ENCODE results near the gene C3orf52.

DNA sequence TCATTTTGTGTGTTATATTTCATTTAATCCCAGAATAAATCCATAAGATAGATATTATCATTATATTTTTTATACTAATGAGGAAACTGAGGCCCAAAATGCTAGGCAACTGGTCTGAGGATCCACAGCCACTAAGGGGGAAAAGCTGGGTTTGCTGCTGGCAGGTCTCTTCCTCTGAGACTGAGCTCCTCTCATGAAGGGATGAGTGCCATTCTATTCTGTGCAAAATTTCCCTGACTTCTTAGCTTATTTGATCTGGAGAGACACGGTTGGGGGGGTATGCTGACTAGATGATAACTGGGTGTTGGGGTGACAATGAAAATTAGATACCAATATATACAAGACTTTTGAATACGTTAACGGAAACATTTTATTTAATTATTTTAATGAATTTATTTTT lies 44.9 kb downstream of the C3orf52 start:
- TF ChIP-seq, protein P1, sequence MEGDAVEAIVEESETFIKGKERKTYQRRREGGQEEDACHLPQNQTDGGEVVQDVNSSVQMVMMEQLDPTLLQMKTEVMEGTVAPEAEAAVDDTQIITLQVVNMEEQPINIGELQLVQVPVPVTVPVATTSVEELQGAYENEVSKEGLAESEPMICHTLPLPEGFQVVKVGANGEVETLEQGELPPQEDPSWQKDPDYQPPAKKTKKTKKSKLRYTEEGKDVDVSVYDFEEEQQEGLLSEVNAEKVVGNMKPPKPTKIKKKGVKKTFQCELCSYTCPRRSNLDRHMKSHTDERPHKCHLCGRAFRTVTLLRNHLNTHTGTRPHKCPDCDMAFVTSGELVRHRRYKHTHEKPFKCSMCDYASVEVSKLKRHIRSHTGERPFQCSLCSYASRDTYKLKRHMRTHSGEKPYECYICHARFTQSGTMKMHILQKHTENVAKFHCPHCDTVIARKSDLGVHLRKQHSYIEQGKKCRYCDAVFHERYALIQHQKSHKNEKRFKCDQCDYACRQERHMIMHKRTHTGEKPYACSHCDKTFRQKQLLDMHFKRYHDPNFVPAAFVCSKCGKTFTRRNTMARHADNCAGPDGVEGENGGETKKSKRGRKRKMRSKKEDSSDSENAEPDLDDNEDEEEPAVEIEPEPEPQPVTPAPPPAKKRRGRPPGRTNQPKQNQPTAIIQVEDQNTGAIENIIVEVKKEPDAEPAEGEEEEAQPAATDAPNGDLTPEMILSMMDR (IDR thresholded peaks at IDR 0.05; ENCODE audit: insufficient read depth, low read length, poor library complexity, severe bottlenecking) = no peak
- no peak for TF ChIP-seq EZH2phosphoT487 (conservative IDR thresholded peaks at IDR 0.05; ENCODE audit: low read length)
